GM21447 (cell line): ENCODE data around the gene TAP1.
"Not testable (repeated sequence)": the region's sequence is repeated elsewhere in the genome, so short reads cannot be mapped to it uniquely, and the experiment has no call there.

Experiments used
- ATAC-seq: cut with Tn5 transposase; IDR thresholded peaks from one replicate; pipeline ENCODE4 v1.9.1; 2021; ENCODE audit not compliant: unreplicated experiment

Gene TAP1, protein sequence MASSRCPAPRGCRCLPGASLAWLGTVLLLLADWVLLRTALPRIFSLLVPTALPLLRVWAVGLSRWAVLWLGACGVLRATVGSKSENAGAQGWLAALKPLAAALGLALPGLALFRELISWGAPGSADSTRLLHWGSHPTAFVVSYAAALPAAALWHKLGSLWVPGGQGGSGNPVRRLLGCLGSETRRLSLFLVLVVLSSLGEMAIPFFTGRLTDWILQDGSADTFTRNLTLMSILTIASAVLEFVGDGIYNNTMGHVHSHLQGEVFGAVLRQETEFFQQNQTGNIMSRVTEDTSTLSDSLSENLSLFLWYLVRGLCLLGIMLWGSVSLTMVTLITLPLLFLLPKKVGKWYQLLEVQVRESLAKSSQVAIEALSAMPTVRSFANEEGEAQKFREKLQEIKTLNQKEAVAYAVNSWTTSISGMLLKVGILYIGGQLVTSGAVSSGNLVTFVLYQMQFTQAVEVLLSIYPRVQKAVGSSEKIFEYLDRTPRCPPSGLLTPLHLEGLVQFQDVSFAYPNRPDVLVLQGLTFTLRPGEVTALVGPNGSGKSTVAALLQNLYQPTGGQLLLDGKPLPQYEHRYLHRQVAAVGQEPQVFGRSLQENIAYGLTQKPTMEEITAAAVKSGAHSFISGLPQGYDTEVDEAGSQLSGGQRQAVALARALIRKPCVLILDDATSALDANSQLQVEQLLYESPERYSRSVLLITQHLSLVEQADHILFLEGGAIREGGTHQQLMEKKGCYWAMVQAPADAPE

DNA sequence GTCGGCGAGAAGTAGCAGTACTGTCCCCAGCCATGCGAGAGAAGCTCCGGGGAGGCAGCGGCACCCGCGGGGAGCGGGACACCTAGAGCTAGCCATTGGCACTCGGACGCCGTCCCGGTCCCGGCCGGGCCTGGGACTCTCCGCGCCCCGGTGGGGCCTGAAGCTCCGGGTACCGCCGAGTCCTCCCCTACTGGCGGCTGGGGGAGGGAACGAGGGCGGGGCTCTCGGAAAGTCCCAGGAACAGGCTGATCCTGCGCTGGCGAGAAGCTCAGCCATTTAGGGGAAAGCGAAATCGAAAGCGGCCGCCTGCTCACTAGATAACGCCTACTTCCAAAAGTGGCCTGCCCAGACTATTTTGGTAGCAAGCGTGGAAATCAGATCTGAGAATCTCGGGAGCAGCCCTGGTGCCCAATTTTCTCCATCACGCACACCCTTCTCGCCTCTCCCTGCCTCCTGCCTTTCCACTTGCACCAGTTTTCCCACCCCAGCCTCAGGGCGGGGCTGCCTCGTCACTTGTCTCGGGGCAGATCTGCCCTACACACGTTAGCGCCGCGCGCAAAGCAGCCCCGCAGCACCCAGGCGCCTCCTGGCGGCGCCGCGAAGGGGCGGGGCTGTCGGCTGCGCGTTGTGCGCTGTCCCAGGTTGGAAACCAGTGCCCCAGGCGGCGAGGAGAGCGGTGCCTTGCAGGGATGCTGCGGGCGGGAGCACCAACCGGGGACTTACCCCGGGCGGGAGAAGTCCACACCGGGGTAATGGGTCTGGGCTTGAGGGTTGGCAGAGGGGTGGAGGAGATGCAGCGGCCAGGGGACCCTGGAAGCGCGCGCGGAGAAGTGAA is at the start of gene TAP1, which contains the start of gene PSMB9:
Gene TAP1, minus strand, starts transcription at position 164 of the 835 bp plus-strand sequence. Its CDS starts 68 bp downstream, at position 96.
Gene PSMB9, plus strand, starts transcription at position 652 of the 835 bp plus-strand sequence. Its CDS starts 38 bp downstream, at position 690.
- peak; percentile 73 for ATAC-seq

DNA sequence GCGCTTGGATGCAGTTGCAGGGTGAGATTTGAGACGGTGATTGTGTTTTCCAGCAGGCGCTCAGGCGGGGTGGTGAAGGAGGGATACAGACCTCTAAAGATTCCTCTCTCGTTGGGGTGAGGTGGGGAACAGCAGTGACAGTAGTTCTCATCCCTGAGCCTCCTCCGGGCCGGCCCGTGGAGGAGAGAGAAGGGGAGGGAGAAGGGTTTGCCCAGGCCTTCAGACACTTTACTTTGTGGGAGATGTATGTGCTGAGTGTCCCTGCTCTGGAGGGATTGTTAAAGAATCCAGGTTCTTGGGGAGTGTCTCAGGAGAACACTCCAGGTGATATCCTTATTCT is 41.5 kb upstream of the TAP1 start:
- ATAC-seq, result peak; percentile 6

DNA sequence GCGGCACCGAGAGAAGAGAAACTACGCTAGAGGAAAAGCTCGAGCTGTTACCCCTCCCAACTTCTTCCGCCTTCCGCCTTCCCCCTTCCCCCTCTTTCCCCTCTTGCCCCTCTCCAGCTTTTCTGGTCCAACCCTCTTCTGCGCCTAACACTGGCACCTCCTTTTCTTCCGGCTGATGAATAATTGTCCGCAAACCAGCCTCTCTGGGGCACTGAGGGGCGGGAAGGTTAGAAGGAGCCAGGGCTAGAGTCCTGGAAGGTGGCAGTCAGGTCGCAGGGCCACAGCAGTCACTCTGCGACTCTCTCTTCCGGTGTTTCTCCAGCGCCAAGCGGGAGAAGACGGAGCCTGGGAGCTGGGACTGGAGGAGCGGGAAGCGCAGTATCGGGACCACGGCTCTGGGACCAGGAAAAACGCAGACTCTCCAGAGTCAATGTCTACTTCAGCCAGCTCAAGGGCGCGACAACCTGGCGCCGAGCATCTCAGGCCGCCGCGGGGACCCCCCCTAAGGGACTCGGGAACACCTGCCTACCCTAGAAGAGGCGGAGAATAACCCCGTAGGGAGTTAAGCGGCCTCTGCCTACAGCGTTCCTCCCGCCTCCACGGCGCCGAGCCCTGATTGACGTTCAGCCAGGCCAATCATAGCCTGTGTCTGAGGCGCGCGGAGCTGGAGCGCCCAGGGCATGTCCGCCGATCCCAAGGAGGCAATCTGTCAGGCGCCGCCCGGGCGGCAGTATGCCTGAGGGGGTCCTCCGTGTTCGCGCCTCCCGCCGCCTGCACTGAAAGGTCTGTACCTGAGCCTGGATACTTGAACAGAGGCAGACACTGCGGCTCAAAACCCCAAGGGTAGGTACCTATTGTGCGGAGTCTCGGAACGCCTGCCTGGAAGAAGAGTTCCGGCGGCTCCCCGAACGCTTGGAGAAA is 40.8 kb upstream of the TAP1 start:
- ATAC-seq, result peak; percentile 96

DNA sequence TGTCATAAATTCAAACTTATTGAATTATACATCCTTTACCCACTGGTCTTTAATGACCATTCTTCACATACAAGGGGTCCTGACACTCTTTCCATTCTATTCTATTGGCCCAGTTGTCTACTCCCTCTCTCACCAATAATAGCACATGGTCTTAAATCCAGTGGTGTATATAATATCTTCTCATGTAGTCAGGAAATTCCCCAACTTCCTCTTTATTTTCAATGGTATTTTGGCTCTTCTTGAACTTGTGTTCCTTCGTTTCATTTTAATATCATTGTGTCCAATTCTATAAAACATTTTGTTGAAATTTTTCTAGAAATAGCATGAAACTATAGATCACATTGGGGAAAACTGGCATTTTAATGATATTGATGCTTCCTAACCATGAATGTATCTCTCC is 37.3 kb upstream of the TAP1 start:
- no peak for ATAC-seq

DNA sequence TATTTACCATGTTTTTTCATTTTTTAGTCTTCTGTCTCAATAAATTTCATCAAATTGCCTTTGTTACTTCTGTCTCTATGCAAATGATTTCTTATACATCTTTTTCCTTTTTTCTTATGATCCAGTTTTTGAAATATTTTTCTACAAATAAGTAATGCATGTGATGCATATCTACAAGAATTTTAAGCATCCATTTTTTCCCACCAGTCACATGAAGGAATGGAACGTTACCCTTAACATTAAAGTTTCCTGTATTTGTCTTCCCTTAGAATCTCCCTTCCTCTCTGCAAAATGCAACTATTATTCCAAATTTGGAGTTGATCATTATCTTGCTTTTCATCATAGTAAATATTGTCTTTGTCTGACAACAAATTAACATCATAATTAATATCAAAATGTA is 36.0 kb upstream of the TAP1 start:
- ATAC-seq, result no peak

DNA sequence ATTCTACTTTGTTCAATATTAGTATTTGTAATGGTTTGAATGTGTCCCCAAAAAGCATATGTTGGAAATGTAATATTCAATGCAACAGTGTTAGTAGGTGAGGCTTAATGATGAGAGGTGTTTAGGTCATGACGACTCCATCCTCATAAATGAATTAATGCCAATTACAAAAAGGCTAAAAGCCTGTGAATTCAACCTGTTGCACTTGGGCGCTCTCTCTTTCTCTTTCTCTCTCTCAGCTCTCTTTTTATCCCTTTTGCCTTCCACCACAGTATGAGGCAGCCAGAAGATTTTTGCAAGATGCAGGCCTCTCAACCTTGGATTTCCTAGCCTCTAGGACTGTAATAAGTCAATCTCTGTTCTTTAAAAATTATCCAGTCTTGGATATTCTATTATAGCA is 35.1 kb upstream of the TAP1 start:
- ATAC-seq, result no peak

DNA sequence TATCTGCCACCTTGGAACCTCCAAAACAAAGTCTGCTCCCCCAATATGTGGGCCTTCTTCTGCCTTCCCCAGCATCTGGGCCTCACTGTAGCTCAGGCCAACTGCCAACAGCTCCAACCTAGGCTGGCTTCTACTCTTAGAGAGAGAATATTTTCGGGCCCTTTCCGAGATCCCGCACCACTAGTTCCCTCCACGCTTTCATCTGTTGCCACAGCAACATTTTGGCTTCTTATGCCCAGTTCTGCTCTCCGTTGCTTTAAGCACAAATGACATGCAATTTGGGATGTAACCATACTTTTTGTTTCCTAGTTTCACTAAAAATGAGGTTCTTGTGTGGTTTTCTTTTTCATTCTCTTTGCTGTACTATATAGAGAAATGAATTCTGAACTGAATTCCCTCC is 34.1 kb upstream of the TAP1 start:
- ATAC-seq, result no peak

DNA sequence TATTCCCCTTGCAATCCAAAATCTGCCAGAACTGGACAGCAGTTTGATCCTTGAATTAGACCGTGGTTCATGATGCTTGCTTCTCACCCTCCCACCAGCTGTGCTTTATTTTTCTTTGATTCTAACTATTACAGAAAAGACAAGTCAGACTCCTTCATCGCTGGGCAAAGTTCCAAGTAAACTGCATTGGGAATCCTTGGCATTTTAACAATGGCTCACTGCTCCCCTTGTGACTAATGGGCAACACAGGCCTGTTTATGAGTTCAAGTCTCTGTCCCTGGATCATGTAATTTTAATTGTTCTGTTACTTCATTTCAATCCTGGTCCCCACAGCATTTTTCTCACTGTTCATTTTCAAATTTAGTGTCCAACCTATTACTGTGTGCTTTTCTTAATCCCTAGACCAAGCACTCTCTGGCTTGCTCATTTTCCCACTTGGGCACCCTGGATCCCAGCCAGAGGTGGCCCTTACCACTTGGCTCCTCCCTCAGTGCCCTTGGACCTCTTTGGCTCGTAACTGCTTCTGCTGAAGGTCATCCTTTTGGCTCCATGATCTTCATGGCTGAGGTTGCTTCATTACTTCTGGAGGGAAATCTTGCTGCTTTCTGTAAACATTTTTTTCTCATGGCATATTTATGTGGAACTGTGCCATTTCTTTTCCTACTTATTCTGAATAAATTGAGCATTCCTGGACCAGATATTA is 33.3 kb upstream of the TAP1 start:
- ATAC-seq, result no peak

DNA sequence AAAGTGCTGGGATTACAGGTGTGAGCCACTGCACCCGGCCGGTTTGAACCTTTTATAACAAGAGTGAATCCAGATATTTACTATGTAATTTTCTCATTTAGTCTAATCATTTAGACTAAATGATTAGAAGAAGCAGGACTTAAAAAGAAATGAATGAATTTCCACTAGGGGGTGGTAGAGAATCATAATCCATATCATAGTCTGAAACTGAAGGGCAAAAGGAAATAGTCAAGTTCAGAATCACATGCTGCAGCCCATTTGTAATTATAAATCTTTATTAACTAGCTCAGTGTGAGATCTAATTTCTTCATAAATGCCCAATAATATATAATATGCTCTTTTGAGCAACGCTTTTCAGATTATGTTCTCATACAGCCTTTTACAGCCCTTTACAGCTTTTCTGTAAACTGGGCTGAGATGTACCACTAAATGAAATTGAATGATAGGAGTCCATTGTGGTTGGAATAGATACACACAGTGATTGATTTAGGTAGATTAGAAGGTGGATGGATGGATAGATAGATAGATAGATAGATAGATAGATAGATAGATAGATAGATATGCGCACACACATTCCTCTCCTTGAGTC is 32.3 kb upstream of the TAP1 start:
- ATAC-seq, result no peak

DNA sequence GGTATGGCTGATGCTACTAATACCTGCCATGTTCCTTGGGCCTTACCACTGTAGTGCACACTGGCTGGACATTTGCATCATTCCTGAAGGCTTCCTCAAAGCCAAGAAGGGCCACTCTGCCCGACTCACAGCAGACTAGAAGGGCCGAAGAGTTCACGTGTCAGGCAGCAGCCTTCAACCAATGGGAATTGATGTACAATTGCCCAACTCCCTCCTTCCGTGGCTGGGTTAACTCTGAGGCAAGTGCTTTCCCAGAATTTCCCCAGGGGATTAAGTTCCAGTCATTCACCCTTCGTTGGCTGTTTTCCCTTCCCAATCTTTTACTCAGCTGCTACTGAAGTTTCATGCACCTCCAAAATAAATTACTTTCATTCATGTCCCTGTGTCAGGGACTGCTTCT is 30.3 kb upstream of the TAP1 start:
- ATAC-seq, result no peak

DNA sequence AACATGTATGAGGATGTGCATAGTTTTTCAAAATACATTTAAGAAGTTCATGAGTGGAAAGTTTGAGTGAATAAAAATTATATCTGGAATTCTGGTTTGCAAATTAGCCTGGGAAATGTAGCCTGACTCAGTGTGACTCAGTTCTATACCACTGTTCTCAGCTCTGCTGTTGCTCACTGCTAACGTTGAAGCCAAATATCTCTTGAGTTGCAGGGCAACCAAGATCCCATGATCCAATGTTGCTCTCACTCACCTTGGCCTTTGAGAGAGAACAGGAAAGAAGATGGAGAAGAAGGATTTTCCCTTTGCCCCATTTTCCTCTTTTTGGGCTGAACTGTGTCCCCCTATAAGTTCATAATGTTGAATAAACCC is 29.4 kb upstream of the TAP1 start:
- no peak for ATAC-seq

DNA sequence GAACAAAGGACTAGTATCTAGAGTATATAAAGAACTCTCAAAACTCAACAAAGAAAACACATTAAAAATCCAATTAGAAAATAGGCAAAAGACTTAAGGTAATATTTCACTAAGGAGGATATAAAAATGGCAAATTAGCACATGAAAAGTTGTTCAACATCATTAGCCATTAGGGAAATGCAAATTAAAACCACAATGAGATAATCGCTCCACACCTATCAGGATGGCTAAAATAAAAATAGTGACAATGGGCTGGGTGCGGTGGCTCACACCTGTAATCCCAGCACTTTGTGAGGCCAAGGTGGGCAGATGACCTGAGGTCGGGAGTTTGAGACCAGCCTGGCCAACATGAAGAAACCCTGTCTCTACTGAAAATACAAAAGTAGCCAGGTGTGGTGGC is 27.5 kb upstream of the TAP1 start:
- not testable (repeated sequence) for ATAC-seq

DNA sequence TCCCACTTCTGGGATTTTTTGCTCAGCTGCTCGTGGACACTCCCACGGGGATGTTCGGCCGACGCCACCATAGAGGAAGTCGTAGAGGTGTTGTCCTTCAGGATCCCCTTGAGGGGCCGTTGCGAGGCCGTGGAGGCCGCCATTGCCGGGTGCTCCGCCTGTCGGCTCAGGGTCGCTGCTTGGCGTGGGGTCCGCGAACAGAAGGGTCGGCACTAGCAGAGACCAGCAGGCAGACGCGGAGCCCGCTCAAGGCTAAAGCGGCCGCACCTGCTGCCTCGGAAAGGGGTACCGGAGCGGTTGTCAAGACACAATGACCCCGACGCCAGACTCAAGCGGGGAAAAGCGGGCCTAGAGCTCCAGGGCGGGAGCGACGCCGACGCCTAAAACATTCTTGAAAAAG is 26.2 kb upstream of the TAP1 start:
- no peak for ATAC-seq

DNA sequence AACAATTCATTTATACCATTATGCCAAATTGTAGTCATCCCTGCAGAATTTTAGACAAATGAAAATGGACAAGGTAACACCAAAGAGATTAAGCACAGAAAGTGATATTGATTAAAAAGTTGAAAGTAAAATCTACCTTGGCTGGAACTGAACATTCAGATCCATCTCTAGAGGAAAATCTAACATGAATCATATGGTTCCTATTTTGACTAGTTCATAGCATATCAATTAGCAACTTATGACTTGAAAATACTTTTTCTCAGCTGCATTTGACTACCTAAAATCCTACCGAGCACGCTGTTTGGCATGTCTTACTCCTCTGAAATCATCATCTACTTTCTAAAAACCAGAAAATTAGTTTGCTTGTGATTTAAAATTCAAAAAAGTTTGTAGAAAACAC is 23.1 kb upstream of the TAP1 start:
- ATAC-seq, result no peak

DNA sequence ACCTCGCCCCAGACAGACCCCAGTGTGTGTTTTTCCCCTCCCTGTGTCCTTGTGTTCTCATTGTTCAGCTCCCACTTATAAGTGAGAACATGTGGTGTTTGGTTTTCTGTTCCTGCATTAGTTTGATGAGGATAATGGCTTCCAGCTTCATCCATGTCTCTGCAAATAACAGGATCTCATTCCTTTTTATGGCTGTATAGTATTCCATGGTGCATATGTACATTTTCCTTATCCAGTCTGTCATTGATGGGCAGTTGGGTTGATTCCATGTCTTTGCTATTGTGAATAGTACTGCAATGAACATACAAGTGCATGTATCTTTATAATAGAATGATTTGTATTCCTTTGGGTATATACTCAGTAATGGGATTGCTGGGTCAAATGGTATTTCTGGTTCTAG is 20.4 kb upstream of the TAP1 start:
- ATAC-seq, result not testable (repeated sequence)

DNA sequence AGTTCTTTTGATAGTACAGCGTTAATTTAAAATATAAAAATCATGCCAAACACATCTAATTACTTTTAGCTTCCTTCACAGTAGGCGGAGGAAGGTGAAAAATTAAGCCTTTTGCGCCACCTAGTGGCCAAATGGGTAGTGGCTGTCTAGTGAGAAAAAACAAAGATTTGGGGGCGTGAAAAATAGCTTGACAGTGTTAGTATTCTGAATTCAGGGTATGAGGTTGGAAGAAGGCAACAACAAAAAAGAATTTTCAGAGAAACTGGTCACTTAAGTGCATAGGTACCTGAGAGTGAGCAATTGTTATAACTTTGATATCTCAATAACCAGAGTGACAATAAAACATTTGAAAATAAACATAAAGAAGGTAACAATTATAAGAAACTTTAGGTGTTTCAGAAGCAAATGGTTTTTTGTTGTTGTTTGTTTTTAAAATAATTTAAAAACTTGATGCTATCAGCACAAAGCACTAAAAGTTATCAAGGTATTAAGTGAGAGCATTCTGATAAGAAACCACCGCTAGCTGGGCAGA is 14.8 kb upstream of the TAP1 start:
- ATAC-seq, result no peak

DNA sequence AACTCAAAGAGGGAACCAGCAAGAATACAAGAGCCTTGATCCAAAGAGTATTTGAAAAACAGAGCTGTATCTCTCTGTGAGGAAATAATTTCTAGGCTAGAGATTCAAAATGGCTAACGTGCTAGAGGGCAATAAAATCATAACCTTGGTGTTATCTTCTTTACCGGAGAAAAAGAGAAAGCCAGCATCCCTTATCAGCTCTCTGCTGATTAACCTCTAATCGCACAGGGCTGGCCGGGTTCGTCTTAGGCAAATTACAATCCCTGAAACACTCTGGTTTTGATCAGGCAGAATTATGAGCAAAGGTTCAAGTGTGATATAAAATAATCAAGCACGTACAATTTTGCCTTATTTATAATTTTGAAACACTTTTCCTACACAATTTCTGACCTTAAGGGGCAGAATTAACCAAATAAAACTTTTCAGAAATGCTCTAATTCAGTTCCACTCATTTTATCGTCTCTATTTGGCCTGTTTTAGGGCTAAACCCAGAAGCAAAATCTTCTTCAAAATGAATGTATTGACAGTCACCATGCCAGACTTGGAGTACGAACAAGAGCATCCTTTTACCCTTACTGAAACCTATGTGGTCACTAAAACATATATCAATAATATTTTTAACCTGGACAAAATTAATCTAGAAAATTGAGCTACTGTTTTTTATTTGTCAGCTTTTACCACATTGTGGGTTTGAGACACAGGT is 14.2 kb upstream of the TAP1 start:
- no peak for ATAC-seq

DNA sequence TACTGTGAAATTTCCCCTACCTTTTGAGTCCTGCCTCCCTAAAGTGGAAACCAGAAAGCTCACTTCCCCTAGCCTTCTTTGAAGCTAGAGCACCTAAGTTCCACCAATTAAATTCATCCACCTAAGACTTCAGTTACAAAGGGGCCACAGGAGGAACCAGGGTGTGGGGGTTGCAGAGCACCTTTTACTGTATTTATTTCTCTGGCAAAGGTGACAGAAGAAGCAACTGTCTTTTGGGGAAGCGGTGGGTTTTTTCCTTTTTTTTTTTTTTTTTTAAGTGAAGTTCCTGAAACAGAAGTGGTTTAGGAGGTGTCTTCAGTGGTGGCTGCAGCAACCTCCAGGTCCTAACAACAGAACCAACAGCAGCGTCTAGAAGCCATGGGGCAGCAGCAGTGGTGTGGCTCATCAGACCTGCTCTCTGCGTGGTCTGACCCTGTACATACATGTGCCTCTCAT is 13.5 kb upstream of the TAP1 start:
- ATAC-seq, result no peak
